Activated T-cell treated with anti-CD3 and anti-CD28 coated beads for 24 hours (primary cell): ENCODE measurements around the gene PYROXD2.
"Not testable (repeated sequence)": the region's sequence is repeated elsewhere in the genome, so short reads cannot be mapped to it uniquely, and the experiment has no call there.

Source experiments
- DNase-seq: peaks from one replicate; pipeline ENCODE4 v3.0.0-alpha.2; 2020; ENCODE audit warnings: low read depth

PYROXD2 gene

DNA sequence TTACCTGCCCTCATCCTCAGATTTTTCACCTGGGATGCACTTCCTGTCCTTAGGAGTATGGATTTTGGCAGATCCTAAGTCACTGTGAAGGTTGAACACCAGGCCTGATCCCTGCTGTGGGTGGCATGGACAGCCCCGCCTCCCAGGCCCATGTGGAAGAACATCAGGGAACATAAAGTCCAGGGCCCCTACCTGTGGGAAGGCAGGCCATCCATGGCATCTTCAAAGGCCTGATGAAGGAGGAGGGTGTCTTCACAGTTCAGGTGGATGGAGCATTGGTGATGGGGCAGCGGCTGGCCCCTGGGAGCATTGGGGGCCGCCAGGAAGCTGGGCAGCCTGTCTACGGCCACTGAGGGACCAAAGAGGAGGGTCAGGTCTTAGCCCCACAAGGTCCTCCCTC lies 24.6 kb downstream of the PYROXD2 start:
- no peak for DNase-seq

DNA sequence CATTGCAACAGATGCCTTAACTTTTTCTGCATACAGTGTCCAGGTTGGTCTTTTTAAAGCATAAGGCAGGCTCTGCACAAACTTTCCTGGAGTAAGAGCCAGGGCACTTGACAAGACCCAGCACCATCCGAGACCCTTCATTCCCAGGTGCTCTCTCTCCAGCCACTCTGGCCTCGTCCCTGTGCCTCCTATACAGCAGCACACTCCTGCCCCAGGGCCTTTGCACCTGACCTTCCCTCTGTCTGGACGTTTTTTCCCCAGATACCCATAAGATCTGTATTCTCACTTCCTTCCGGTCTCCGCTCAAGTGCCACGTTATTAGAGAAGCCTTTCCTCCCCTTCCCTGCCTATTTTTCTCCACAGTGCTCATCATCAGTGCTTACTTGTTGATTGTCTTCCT lies 25.6 kb downstream of the PYROXD2 start:
- no peak for DNase-seq

GRCh38 chr10:98388101-98388655 lies 26.8 kb downstream of the PYROXD2 start:
- no peak for DNase-seq

DNA sequence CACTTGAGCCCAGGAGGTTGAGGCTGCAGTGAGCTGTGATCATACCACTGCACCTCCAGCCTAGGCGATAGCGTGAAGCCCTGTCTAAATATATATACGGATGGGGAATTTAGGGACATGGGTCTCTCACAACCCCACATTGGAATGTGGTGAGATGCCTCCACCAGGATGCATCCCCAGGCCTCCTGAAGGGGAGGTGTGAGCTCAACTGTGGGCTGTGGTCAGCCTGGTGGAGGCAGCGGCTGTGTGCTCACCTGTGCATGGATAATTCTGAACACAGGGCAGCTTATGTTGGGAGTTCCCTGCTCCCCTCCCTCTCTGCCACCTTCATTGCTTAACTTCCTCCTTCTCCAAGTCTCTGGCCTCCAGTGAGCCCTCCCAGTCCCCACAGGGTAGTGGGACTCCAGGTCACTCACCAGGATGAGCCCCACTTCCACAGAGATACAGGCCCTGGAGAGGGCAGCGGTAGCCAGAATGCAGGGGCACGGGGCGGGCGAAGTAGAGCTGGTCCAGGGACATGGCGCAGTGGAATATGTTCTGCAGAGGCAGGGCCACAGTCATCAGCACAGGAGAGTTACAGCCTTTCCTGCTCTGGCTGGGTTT lies 30.4 kb downstream of the PYROXD2 start:
- DNase-seq: no peak

GRCh38 chr10:98383869-98384268 lies 31.1 kb downstream of the PYROXD2 start:
- DNase-seq: no peak

DNA sequence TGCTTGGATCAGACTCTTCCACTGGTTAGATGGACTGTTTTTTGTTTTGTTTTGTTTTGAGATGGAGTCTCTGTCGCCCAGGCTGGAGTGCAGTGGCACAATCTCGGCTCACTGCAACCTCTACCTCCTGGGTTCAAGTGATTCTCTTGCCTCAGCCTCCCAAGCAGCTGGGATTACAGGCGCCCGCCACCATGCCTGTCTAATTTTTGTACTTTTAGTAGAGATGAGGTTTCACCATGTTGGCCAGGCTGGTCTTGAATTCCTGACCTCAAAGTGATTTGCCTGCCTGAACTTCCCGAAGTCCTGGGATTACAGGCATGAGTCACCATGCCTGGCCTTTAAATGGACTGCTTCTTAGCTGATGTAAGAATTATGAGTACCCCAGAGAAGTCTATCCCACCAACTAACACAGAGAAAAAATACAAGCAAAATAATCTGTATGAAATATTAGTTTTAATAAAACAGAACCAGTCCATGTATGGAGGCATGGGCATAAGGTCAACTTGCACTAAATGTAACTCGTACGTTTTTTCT lies 31.8 kb downstream of the PYROXD2 start:
- not testable (repeated sequence) for DNase-seq

- DNase-seq: no peak
Observed at GRCh38 chr10:98382691-98383101, 32.3 kb downstream of the PYROXD2 start.

DNA sequence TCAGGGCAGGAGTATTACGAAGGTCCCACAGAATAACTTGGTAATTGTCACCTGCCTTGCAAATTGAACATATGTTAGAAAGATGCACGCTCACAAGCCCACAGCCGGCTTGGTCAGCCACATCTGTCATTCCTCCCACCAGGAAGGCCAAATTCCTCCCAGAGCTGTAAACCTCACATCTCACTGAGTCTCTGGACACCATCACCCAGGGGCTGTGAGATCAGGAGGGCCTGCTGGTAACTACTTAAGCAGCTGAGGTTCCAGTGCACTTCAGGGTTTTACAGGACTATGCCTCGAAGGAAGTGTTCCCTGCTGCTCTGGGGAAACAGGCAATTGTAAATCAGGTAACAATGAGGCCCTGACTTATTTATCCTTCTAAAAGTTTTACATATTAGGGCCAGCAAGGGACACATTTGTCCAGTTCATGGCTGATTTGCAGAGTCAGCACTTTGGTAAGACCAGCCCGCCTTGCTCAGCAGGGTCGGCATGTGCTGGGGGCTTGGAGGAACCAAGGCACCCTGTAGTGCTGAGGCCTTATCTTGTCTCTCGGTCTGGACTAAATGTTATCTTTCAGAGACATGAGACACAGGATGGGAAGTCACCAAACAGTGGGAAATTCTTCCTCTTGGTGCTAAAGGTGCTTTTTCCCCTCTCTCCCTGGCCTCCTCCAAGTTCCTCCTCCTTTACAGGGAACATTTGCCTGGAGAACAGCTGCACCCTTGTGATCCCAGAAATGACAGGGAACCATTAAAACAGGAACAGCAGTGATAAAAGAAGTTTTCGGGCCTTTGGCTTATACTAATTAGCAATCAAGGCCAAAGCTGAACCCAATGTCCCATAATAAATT lies 34.3 kb downstream of the PYROXD2 start:
- DNase-seq: no peak

GRCh38 chr10:98378722-98379121 lies 36.3 kb downstream of the PYROXD2 start:
- DNase-seq: no peak

DNA sequence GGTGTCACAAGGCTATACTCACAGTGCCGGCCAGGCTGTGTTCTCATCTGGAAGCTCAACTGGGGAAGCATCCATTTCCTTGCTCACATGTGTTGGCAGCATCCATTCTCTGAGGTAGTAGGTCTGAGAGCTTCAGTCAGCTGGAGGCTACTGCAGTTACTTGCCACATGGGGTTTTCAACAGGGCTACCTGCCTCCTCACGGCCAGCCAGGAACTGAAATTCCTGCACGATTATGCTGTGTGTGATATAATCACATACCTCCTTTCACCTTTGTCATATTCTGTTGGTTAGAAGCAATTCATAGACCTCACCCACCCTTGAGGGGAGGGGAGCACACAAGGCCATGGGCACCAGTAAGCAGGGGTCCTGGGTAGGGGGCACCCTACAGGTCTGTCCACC lies 37.4 kb downstream of the PYROXD2 start:
- no peak for DNase-seq

GRCh38 chr10:98377001-98377400 lies 38.0 kb downstream of the PYROXD2 start:
- no peak for DNase-seq

GRCh38 chr10:98376485-98376884 lies 38.5 kb downstream of the PYROXD2 start:
- DNase-seq: no peak

GRCh38 chr10:98374217-98374985 lies 40.6 kb downstream of the PYROXD2 start:
- no peak for DNase-seq

DNA sequence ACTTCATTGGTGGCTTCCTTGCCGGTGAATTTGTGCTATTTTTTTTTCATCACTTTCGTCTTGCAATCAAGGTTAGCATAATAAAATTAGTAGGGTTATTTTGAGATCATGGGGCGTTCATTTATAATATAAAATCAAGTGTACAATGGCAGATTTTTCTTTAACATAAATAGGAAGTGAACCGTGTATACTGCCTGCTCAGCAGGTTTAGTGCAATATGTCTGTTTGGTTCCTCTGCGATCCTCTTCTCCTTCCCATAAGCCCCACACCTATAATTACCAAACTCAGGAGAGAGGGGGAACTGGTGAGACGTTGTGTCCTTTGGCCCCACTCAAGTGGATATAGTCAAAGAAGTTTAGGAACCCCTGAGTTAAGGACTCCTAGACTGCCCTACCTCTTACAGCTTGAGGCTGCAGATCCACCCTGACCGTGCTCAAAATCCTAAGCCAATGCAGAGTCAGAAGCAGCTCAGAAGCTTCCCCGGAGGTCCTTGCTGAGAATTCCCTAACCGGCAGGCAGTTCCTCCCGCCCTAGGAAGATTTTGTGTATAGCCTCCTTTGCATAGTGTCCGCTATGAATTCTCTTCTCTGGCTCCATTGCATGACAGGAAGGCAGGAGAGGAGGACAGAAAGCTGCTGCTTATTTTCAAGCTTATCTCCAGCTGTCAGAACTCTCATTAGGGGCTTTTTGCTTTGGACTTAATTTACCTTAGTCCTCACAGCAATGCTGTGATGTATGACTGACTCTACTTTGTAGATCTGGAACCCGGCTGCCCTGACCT lies 41.5 kb downstream of the PYROXD2 start:
- no peak for DNase-seq

GRCh38 chr10:98370831-98371820 lies 43.9 kb downstream of the PYROXD2 start:
- no peak for DNase-seq

- no peak for DNase-seq
Observed at GRCh38 chr10:98369801-98370200, 45.2 kb downstream of the PYROXD2 start.

DNA sequence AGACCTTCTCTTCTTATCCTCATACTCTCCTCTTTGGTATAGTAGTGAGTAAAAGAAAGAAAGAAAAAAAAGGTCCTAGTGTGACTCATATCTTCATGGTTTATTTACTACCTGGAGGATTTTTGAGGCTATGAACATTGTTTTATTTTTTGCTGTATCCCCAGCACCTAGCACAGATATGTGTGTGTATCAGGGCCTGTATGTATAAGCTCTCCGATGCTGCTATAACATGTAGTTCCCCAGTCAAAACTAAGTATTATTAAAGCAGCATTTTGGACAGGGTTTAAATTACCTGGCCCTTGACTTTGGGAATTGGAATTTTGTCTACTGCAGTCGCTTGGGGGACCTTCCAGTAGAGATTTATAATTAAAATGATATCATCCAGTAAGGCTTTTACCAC lies 46.3 kb downstream of the PYROXD2 start:
- DNase-seq: no peak

- DNase-seq: no peak
Observed at GRCh38 chr10:98367604-98368451, 47.2 kb downstream of the PYROXD2 start.

- no peak for DNase-seq
Observed at GRCh38 chr10:98366062-98366530, 48.9 kb downstream of the PYROXD2 start.
